ENCODE results near the gene ZNF592. TPM values are rescaled to one million over a fixed set of nuclear protein-coding genes. Genes with fewer than 3 reads are reported as not detected.

ZNF592 gene
- total and polyA plus RNA-seq, 10 donors = 5.2 to 36.2 (median 32.5) TPM

DNA sequence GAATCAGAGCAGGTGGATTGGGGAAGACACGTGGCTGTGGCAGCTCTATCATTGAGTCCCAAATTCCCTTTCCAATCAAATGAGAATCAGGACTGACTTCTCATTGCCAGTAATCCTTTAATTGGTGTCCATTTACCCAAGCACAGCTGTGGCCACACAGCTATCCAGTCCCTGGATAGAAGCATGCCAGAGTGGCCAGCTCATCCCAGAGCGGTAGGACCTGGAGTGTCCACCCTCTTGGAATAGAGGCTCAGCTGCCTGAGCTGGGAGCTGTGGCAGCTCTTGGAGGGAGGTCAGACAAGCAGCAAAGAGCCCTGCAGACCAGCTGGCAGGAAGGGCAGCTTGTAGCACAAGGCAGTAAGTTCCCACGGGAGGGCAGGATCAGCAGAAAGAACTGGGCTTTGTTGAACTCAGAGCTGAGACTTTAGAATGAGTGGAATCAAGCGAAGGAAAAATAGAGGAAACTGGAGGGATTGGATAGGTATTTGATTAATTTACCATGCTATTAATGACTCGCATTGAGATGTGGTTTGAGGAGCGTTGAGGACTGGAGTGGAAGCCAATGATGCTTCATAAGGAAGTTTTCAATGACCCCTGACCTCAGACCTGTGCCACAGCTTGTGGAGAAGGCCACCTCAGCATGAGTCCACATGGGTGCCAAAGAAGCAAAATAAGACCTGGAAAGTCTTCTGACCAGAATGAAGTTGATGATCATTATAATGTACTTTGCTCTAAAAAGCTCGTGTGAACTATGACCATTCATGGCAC lies 61.9 kb downstream of the ZNF592 start:
- 90 to 95% (median 93%) methylated on average over 7 of the region's 7 CpGs for WGBS, 5 donors
- H3K27ac ChIP-seq = no peak overlapping the region
- intact Hi-C loops (cut with DNase I; ENCODE audit: low total_unique reads) = no loop called here
- H3K36me3 ChIP-seq = peaks cover 0 to 27% (median 0%) of the 10 kb centered on the region in 6 donors
- H3K4me3 ChIP-seq = no peak overlapping the region
- peaks cover 0 to 8% (median 3%) of the 10 kb centered on the region in 6 donors for H3K4me1 ChIP-seq
- TF ChIP-seq POLR2A (IDR thresholded peaks at IDR 0.05) = no peak
- no peak for TF ChIP-seq POLR2AphosphoS5 (IDR thresholded peaks at IDR 0.05)
- TF ChIP-seq, protein P1, sequence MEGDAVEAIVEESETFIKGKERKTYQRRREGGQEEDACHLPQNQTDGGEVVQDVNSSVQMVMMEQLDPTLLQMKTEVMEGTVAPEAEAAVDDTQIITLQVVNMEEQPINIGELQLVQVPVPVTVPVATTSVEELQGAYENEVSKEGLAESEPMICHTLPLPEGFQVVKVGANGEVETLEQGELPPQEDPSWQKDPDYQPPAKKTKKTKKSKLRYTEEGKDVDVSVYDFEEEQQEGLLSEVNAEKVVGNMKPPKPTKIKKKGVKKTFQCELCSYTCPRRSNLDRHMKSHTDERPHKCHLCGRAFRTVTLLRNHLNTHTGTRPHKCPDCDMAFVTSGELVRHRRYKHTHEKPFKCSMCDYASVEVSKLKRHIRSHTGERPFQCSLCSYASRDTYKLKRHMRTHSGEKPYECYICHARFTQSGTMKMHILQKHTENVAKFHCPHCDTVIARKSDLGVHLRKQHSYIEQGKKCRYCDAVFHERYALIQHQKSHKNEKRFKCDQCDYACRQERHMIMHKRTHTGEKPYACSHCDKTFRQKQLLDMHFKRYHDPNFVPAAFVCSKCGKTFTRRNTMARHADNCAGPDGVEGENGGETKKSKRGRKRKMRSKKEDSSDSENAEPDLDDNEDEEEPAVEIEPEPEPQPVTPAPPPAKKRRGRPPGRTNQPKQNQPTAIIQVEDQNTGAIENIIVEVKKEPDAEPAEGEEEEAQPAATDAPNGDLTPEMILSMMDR (IDR thresholded peaks at IDR 0.05 in 8 of 11, conservative IDR thresholded peaks at IDR 0.05 in 3 of 11) = no peak
- no peak for DNase-seq
- H3K27me3 ChIP-seq (replicated peaks in 1 of 7) = no peaks in the 10 kb centered on the region
- H3K9me3 ChIP-seq = no peaks in the 10 kb centered on the region

DNA sequence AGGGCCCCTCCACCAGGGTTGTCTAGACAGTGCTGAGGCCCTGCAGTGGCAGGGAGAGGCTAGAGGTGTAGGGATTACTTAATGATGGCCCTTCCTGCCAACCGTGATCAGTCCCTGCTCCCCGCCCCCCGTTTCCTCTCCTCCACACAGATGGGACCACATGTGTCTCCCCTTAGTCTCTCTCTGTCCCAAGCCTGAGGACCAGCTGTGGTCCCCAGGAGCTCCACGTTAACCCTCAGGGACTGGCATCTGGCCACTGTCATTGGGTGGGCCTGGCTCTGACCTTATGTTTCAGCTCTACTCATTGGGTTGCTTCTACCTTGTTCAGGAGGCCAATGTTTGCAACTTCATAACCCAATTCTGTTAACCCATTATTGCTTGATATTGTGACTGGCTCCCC lies 62.8 kb downstream of the ZNF592 start:
- Histone ChIP-seq H3K27me3 (replicated peaks in 1 of 7) (peaks cover 0 to 4% (median 0%) of the 10 kb centered on the region in 7 donors), H3K4me3 (no peak overlapping the region), H3K36me3 (peaks cover 0 to 20% (median 0%) of the 10 kb centered on the region in 6 donors), H3K4me1 (peaks cover 0 to 15% (median 6%) of the 10 kb centered on the region in 6 donors), H3K27ac (no peak overlapping the region), H3K9me3 (no peaks in the 10 kb centered on the region)
- DNase-seq = no peak
- intact Hi-C loops (cut with DNase I; ENCODE audit: low total_unique reads) = no loop called here
- TF ChIP-seq POLR2A (IDR thresholded peaks at IDR 0.05) (no peak), POLR2AphosphoS5 (IDR thresholded peaks at IDR 0.05) (peak in 1 of 3 donors; percentile 28)
- 44 to 88% (median 64%) methylated on average over 4 of the region's 4 CpGs for WGBS, 5 donors

DNA sequence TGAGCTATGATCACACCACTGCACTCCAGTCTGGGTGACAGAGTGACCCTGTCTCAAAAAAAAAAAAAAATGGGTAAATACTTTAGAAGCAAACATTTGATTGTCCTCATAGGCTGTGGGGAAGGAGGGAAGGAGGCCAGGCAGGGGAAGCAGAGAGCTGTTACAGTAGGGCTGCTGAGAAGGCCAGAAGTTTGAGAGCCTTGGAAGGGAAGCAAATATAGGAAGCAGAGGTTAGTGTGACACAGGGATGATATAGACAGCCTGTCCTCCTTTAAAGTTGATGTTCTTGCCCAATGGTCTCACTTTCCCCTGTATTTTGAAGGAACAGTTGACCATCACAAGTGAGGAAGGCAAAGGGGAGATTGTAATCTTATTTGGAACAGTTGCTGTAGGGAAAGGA lies 63.4 kb downstream of the ZNF592 start:
- TF ChIP-seq, protein P1 (IDR thresholded peaks at IDR 0.05 in 8 of 11, conservative IDR thresholded peaks at IDR 0.05 in 3 of 11) = no peak
- TF ChIP-seq POLR2AphosphoS5 (IDR thresholded peaks at IDR 0.05) = no peak
- TF ChIP-seq POLR2A (IDR thresholded peaks at IDR 0.05) = no peak
- H3K4me1 ChIP-seq = peaks cover 0 to 19% (median 9%) of the 10 kb centered on the region in 6 donors
- no peaks in the 10 kb centered on the region for H3K9me3 ChIP-seq
- intact Hi-C loops (cut with DNase I; ENCODE audit: low total_unique reads) = no loop called here
- no peak for DNase-seq
- H3K4me3 ChIP-seq = no peak overlapping the region
- peaks cover 0 to 10% (median 2%) of the 10 kb centered on the region in 7 donors for H3K27me3 ChIP-seq (replicated peaks in 1 of 7)
- H3K36me3 ChIP-seq = peaks cover 0 to 13% (median 0%) of the 10 kb centered on the region in 6 donors
- H3K27ac ChIP-seq = no peak overlapping the region

DNA sequence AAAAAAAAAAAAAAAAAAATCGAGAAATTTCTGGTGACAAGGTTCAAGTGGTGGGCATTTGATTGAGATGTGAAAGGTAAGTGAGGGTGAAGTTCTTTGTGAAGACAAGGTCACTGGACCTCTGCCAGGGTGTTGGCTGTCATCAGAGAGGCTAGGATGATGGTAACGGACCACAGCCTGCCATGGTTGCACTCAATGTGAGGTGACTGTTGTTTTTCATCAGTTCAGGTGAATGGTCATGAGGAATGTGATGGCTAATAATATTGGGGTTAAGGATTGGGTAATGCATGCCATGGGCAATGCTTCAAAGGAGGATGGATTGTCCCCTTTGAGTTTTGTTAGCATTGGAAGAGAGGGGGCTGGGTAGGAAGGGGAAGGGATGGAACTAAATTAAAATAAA lies 64.5 kb downstream of the ZNF592 start:
- no peak for DNase-seq
- Histone ChIP-seq H3K9me3 (no peaks in the 10 kb centered on the region), H3K27me3 (replicated peaks in 1 of 7) (peaks cover 0 to 20% (median 10%) of the 10 kb centered on the region in 7 donors), H3K4me1 (peaks cover 0 to 29% (median 16%) of the 10 kb centered on the region in 6 donors), H3K4me3 (no peak overlapping the region), H3K27ac (no peak overlapping the region), H3K36me3 (peaks cover 0 to 10% (median 0%) of the 10 kb centered on the region in 6 donors)
- WGBS, 5 donors = 81 to 98% (median 90%) methylated on average over 2 of the region's 2 CpGs
- no peak for TF ChIP-seq POLR2AphosphoS5 (IDR thresholded peaks at IDR 0.05)
- TF ChIP-seq POLR2A (IDR thresholded peaks at IDR 0.05) = no peak
- TF ChIP-seq, protein P1 (IDR thresholded peaks at IDR 0.05 in 8 of 11, conservative IDR thresholded peaks at IDR 0.05 in 3 of 11) = no peak
- intact Hi-C loops (cut with DNase I; ENCODE audit: low total_unique reads) = no loop called here

Measured in spleen (tissue), 11 donors.